ENCODE data around the gene CSK.

Gene CSK

GRCh38 chr15:74828835-74829234, 47.0 kb downstream of the CSK start:
- DNase-seq, result no peak

- DNase-seq, result no peak
Measured at GRCh38 chr15:74829486-74829885, 47.6 kb downstream of the CSK start.

GRCh38 chr15:74829991-74830390, 48.1 kb downstream of the CSK start:
- no peak for DNase-seq

- DNase-seq, result no peak
Measured at GRCh38 chr15:74830868-74831267, 49.0 kb downstream of the CSK start.

GRCh38 chr15:74831813-74832495, 50.1 kb downstream of the CSK start:
- DNase-seq, result no peak

- DNase-seq, result no peak
Measured at GRCh38 chr15:74832826-74833225, 50.9 kb downstream of the CSK start.

- no peak for DNase-seq
Measured at GRCh38 chr15:74833376-74834107, 51.7 kb downstream of the CSK start.

GRCh38 chr15:74835312-74835823, 53.5 kb downstream of the CSK start:
- peak; percentile 53 for DNase-seq

- DNase-seq, result no peak
Measured at GRCh38 chr15:74836846-74837245, 55.0 kb downstream of the CSK start.

- DNase-seq, result no peak
Measured at GRCh38 chr15:74837482-74838136, 55.7 kb downstream of the CSK start.

- no peak for DNase-seq
Measured at GRCh38 chr15:74838137-74838516, 56.2 kb downstream of the CSK start.

- DNase-seq, result no peak
Measured at GRCh38 chr15:74838746-74839525, 57.1 kb downstream of the CSK start.

GRCh38 chr15:74839526-74840395, 57.9 kb downstream of the CSK start:
- DNase-seq, result no peak

- no peak for DNase-seq
Measured at GRCh38 chr15:74840851-74841775, 59.2 kb downstream of the CSK start.

GRCh38 chr15:74841891-74842373, 60.1 kb downstream of the CSK start:
- DNase-seq, result no peak

- DNase-seq, result peak; percentile 93
Measured at GRCh38 chr15:74842581-74843444, 60.9 kb downstream of the CSK start, which contains the start of gene ULK3. Gene ULK3, minus strand, starts transcription at chr15:74843156. Its CDS starts 51 bp downstream, at chr15:74843105.

- DNase-seq, result no peak
Measured at GRCh38 chr15:74843445-74843828, 61.6 kb downstream of the CSK start.

- no peak for DNase-seq
Measured at GRCh38 chr15:74843891-74844299, 62.0 kb downstream of the CSK start.

All from CD4-positive, alpha-beta T cell treated with Interleukin-10 for 1 hour (primary cell).